HG02610 (cell line): Measurements from ENCODE around the gene LRRC49.
"Not testable (repeated sequence)": the region's sequence is repeated elsewhere in the genome, so short reads cannot be mapped to it uniquely, and the experiment has no call there.

Experiments used
- ATAC-seq: cut with Tn5 transposase; IDR thresholded peaks from one replicate; pipeline ENCODE4 v1.9.1; 2021; ENCODE audit warnings: mild to moderate bottlenecking, moderate library complexity; ENCODE audit not compliant: unreplicated experiment

LRRC49 gene

GRCh38 chr15:70920981-70921696 lies 28.5 kb downstream of the LRRC49 start:
- ATAC-seq = no peak

DNA sequence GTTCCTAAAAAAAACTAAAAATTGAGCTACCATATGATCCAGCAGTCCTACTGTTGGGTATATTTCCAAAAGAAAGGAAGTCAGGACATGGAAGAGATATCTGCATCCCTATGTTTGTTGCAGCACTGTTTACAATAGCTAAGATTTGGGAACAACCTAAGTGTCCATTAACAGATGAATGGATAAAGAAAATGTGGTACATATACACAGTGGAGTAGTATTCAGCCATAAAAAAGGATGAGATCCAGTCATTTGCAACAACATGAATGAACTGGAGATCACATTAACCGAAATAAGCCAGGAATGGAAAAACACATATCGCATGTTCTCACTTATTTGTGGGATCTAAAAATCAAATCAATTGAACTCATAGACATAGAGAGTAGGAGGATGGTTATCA lies 29.5 kb downstream of the LRRC49 start:
- no peak for ATAC-seq

GRCh38 chr15:70923311-70924080 lies 30.9 kb downstream of the LRRC49 start:
- no peak for ATAC-seq

GRCh38 chr15:70926914-70927313 lies 34.3 kb downstream of the LRRC49 start:
- ATAC-seq = not testable (repeated sequence)

- ATAC-seq = no peak
Measured at GRCh38 chr15:70931821-70932220, 39.2 kb downstream of the LRRC49 start.

DNA sequence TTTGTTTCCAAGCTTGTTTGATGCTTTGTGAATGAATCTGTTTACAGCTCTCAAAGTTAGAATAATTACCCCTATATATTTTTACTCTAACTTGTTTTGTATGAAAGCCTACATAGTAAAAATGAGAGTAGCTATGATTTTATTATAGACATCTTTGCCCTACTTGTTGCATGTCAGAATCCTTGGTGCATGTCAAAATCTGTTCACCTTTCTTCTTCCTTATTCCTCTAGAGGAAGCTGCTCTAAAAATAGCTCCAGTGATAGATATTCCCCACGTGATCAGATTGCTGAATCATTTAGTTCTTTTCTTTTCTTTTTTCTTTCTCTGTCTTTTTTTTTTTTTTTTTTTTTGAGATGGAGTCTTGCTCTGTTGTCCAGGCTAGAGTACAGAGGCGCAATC lies 39.8 kb downstream of the LRRC49 start:
- no peak for ATAC-seq

- ATAC-seq = no peak
Measured at GRCh38 chr15:70933411-70933810, 40.8 kb downstream of the LRRC49 start.

GRCh38 chr15:70935631-70936030 lies 43.0 kb downstream of the LRRC49 start:
- no peak for ATAC-seq

- no peak for ATAC-seq
Measured at GRCh38 chr15:70936326-70936725, 43.7 kb downstream of the LRRC49 start.

DNA sequence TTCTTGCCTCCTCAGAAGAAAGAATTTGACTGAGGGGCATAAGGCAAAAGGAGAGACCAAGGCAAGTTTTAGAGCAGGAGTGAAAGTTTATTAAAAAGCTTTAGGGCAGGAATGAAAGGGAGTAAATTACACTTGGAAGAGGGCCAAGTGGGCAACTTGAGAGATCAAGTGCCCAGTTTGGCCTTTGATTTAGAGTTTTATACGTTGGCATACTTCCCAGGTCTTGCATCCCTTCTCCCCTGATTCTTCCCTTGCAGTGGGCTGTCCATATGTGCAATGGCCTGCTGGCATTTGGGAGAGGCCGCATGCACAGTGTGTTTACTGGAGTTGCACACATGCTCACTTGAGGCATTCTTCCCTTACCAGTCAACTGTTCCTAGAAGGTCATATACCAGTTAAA lies 50.7 kb downstream of the LRRC49 start:
- ATAC-seq = not testable (repeated sequence)

GRCh38 chr15:70947351-70948335 lies 55.0 kb downstream of the LRRC49 start:
- ATAC-seq = no peak

- ATAC-seq = no peak
Measured at GRCh38 chr15:70950953-70951352, 58.3 kb downstream of the LRRC49 start.

DNA sequence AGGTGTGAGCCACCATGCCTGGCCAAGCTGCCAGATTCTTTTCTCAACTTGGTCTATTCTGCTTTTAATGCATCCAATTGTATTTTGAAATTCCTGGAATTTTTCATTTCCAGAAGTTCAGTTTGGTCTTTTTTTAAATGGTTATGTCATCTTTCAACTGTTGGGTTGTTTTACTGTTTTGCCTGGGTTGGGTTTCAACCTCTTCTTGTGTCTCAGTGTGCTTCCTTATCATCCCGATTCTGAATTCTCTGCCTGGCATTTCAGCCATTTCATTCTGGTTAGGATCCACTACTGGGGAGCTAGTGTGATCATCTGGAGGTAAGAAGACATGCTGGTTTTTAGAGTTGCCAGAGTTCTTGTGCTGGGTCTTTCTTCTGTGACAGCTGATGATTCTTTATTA lies 61.5 kb downstream of the LRRC49 start:
- ATAC-seq = no peak

DNA sequence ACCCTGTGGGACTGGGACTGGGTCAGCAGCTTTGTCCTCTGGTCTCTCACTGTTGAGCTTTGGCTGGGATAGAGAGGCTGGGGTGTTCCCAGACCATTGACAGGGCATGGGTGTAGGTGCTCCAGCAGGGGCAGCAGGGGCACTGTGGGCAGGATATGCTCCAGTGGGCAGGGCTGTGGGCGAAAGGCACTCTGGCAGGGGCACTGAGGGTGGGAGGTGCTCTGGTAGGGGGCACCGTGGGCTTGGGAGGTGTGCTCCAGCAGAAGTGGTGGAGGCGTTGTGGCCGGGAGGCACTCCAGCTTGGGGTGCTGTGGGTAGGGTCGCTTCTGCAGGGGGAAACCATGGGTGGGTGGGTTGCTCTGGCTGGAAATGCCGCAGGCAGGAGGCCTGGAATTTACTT lies 62.1 kb downstream of the LRRC49 start:
- ATAC-seq = no peak

- no peak for ATAC-seq
Measured at GRCh38 chr15:70955151-70955550, 62.5 kb downstream of the LRRC49 start.

DNA sequence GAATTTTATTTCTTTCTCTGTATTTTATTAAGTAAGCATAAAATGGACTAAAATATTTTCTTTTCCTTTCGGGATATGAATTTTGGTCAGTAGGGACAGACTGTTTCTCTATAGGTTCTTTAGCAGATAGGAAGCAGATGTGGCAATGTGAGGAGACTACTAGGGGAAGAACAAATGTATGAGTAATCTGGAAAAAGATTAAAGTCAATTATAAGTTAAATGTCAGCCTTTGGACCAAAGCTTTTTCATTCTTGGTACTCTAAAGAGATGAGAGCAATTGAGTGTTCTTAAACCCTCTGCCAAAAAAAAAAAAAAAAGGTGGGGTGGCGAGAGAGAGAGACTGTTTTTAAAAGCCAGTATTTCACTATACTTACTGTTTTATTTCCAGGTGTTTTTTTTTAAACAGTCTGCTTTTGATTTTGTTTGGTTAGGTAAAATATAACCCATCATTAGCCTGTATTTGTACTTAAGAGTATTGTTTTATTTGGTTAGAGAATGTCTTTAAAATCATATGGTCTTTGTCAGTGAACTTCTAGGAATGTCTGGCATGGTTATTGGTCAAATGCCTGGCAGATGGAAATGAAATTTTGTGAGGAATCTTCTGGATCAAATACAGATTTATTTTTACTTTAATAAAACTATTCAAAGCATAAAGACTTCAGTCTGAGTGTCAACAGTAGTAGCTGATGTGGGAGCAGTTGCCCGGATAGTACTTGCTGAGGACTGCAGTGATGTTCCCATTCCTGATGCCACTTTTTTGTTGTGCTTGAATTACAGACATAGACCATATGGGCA lies 63.8 kb downstream of the LRRC49 start:
- ATAC-seq = no peak

GRCh38 chr15:70962084-70962483 lies 69.5 kb downstream of the LRRC49 start:
- ATAC-seq = no peak

- no peak for ATAC-seq
Measured at GRCh38 chr15:70963199-70963598, 70.6 kb downstream of the LRRC49 start.

- no peak for ATAC-seq
Measured at GRCh38 chr15:70964058-70964457, 71.4 kb downstream of the LRRC49 start.

DNA sequence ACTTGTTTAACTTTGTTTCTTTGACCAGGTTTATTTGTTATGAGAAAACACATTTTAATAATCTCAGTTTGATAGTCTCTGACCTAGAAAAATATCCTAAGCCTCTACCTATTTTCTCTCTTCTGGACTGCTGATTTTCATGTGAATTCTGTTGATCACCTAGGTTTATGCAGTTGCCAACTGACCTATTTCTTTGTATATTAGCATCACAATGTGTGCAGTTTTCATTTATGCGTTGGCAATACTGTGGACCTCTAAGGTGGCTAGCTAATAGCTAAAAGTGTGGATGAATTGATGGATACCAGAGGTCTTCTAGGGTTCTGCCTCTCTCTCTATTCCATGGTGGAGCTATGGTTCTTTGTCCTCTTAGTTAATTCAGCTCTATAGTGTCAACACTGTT lies 72.1 kb downstream of the LRRC49 start:
- no peak for ATAC-seq
